VCaP (cell line): ENCODE results near the gene CWF19L1.
"Not testable (repeated sequence)": the region's sequence is repeated elsewhere in the genome, so short reads cannot be mapped to it uniquely, and the experiment has no call there.

Experiments
- H3K27ac ChIP-seq: fragments of 450-650 bp; 2 replicates; pipeline ENCODE4 v1.5.1; 2017
- CTCF ChIP-seq: fragments of 450-650 bp; conservative IDR thresholded peaks from 2 replicates; pipeline ENCODE4 v1.5.1; 2017; ENCODE audit warnings: mild to moderate bottlenecking, moderate library complexity

The CWF19L1 gene

DNA sequence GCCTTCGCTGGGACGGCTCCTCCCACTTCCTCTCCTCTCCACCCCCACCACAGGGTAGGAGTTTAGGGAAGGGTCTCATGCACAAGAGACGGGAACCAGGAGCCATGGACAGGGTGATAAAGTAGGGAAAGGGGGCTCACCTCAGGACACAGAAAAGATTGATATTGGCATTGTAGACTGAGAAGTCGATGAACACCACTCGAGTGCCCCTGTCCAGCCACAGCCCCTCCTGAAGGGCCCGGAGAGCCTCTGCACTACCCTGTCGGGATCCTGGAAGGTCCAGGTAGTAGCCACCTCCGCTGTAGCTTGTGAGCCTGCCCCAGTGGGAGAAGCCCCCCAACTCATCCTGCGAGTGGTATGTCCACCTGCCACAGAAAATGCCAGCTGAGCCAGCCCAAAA, 29.8 kb upstream of the CWF19L1 start:
- no peak overlapping the region for H3K27ac ChIP-seq
- TF ChIP-seq CTCF = no peak

DNA sequence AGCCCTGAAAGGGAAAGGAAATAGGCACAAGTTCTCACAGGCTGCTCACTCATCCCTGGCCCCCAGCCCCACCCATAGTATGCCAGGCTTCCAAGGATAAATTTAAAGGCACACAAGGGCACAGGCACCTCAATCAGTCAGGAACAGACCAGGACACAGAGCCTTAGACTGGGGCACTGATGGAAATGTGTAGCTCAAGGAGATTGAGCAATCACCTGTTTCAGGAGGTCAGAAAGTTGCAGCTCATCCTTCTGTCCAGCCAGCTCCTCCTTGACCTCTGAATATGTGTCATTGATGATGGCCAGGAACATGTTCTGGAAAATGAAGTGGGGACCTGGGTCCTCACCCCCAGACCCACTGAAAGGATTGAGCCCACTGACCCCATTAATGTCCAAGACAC, 25.6 kb upstream of the CWF19L1 start:
- TF ChIP-seq CTCF = no peak
- no peak overlapping the region for H3K27ac ChIP-seq

- H3K27ac ChIP-seq = not testable (repeated sequence)
These were observed 24.9 kb upstream of the CWF19L1 start for GRCh38 chr10:100292300-100292699.

DNA sequence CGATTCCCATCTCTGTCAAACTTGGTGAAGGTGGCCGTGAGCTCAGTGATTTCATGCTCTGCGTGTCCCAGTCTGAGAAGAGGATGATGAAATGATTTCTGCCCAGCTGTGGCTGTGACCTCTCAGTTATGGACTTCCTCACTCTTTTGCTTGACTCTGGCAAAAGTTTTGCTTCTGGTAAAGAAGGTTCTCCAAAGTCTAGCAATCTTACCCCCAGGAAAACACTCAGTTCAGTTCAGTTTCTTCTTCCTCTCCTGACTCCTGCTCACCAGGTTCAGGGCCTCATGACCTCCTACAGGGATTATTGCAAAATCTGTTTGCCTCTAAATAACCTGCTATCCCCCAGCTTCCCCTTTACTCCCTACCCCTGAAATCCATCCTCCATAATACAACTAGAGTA, 23.9 kb upstream of the CWF19L1 start:
- no peak for TF ChIP-seq CTCF
- no peak overlapping the region for H3K27ac ChIP-seq

DNA sequence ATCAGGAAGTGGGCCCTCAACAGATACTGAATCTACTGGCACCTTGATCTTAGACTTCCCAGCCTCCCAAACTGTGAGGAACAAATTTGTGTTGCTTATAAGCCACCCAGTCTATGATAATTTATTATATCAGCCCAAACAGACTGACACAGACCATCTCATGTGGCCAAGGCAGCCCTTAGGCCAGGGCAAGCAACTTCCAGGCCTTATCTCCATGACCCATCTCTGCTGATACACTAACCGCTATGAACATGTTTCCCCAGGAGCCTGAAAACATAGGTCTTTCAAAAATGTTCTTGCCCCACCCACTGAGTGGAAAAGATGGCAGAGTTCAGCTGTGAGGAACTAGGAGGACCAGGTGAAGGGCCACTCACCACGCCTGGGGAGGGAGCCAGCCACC, 22.2 kb upstream of the CWF19L1 start:
- H3K27ac ChIP-seq = no peak overlapping the region
- no peak for TF ChIP-seq CTCF

DNA sequence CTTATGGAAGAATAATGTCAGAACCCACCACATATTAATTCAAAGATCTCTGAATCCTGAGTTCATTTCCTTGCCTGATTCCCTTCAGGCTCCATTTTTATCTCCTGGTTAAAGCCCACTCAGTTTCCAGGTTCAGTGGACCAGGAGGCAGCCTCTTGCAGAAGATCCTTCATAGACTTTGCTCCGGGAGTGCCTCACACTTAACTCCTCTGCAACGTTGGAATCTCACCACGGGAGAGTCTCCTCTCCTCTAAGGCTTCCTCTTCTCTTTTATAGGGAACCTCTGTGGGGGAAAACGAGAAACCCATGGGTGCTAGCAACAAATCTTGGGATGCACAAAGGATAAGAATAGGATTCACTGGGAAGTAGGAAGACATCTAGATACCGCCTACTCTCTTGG, 20.8 kb upstream of the CWF19L1 start:
- H3K27ac ChIP-seq = no peak overlapping the region
- no peak for TF ChIP-seq CTCF

GRCh38 chr10:100287756-100288155, 20.3 kb upstream of the CWF19L1 start:
- H3K27ac ChIP-seq = no peak overlapping the region
- TF ChIP-seq CTCF = no peak

GRCh38 chr10:100286051-100287033, 18.9 kb upstream of the CWF19L1 start, which contains the start of gene BLOC1S2:
Gene BLOC1S2, minus strand, starts transcription at chr10:100286680. Its CDS starts 21 bp downstream, at chr10:100286659.
- no peak for TF ChIP-seq CTCF
- H3K27ac ChIP-seq = peak within 1 kb of the TSS; percentile 84

DNA sequence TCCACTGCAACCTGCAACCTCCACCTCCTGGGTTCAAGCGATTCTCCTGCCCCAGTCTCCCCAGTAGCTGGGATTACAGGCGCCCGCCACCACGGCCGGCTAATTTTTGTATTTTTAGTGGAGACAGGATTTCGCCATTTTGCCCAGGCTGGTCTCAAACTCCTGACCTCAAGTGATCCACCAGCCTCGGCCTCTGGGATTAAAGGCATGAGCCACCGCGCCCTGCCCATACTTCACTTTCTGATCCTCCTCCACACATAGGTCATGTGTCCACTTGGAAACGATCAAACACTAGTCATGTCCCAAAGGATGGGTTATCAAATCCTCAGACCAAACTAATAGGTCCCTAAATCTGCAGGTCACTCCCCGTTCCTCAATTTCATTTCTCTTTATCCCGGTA, 17.9 kb upstream of the CWF19L1 start:
- H3K27ac ChIP-seq = peak overlapping the region; percentile 84
